HFFc6 (cell line): Measurements from ENCODE around the gene GAS7. TPM values are rescaled to one million over a fixed set of nuclear protein-coding genes. Genes with fewer than 3 reads are reported as not detected.
A peak's percentile ranks its signal among the peaks of the same experiment; 100 is the strongest.

Experiments used
- DNase-seq: peaks from one replicate; pipeline ENCODE4 v3.0.0-alpha.2; 2018
- H3K27ac Mint-ChIP-seq: 2 replicates; pipeline ENCODE4 v1.8.0; 2020; ENCODE audit warnings: mild to moderate bottlenecking, mixed read lengths
- H3K27me3 Mint-ChIP-seq: 2 replicates; pipeline ENCODE4 v1.8.0; 2021; ENCODE audit warnings: mild to moderate bottlenecking, moderate library complexity, mixed read lengths; ENCODE audit not compliant: insufficient read depth
- H3K36me3 Mint-ChIP-seq: 2 replicates; pipeline ENCODE4 v1.8.0; 2021; ENCODE audit warnings: low read depth, mixed read lengths
- H3K4me1 Mint-ChIP-seq: 2 replicates; pipeline ENCODE4 v1.8.0; 2020; ENCODE audit warnings: low read depth, mixed read lengths
- H3K4me3 Mint-ChIP-seq: 2 replicates; pipeline ENCODE4 v1.8.0; 2020; ENCODE audit warnings: mild to moderate bottlenecking, moderate library complexity, mixed read lengths
- H3K9me3 Mint-ChIP-seq: 2 replicates; pipeline ENCODE4 v1.8.0; 2020; ENCODE audit warnings: mild to moderate bottlenecking, mixed read lengths
- CTCF ChIP-seq: fragments of 200-600 bp; sonication (generic); IDR thresholded peaks from 2 replicates; pipeline ENCODE4 v1.5.0; 2021; ENCODE audit warnings: antibody characterized with exemption, mild to moderate bottlenecking
- total RNA-seq, 6 experiments: library from RNA; stranded (reverse); fragmentation: NEBNext Ultra II Directional; extraction: Animal tissue kit (Norgen Biotek cat#: 25700); gene quantifications; 2 replicates in 1 of 6; 3 replicates in 5 of 6; pipeline ENCODE4 v1.2.3, GENCODE V29; 2021

GAS7 gene
- total RNA-seq, 6 experiments from 2014 or later: 1.4 to 7.4 (median 3.1) TPM

GRCh38 chr17:10135539-10136257 is 62.7 kb downstream of the GAS7 start:
- Mint-ChIP-seq H3K9me3 (no peaks in the 10 kb centered on the region), H3K4me1 (peaks cover 58% of the 10 kb centered on the region), H3K27me3 (no peaks in the 10 kb centered on the region), H3K4me3 (peak overlapping the region; percentile 78), H3K27ac (peak overlapping the region; percentile 87), H3K36me3 (no peaks in the 10 kb centered on the region)
- no peak for TF ChIP-seq CTCF
- peak; percentile 79 for DNase-seq

GRCh38 chr17:10130677-10131076 is 67.7 kb downstream of the GAS7 start:
- DNase-seq: peak; percentile 34
- TF ChIP-seq CTCF: no peak
- Mint-ChIP-seq H3K9me3 (no peaks in the 10 kb centered on the region), H3K36me3 (no peaks in the 10 kb centered on the region), H3K27ac (peak overlapping the region; percentile 73), H3K27me3 (no peaks in the 10 kb centered on the region; the same call in 1 of the 2 replicates), H3K4me1 (peaks cover 69% of the 10 kb centered on the region), H3K4me3 (peak overlapping the region; percentile 34)

GRCh38 chr17:10130263-10130662 is 68.1 kb downstream of the GAS7 start:
- no peak for DNase-seq
- Mint-ChIP-seq H3K36me3 (no peaks in the 10 kb centered on the region), H3K4me1 (peaks cover 68% of the 10 kb centered on the region)

GRCh38 chr17:10127819-10128425 is 70.5 kb downstream of the GAS7 start:
- Mint-ChIP-seq H3K4me3 (peak overlapping the region; percentile 81), H3K27me3 (no peaks in the 10 kb centered on the region; the same call in 1 of the 2 replicates), H3K27ac (peak overlapping the region; percentile 96), H3K9me3 (no peaks in the 10 kb centered on the region), H3K4me1 (peaks cover 64% of the 10 kb centered on the region), H3K36me3 (no peaks in the 10 kb centered on the region)
- DNase-seq: peak; percentile 88
- no peak for TF ChIP-seq CTCF

More at GRCh38 chr17:10130263-10130662, 68.1 kb downstream of the GAS7 start:
- TF ChIP-seq CTCF: no peak
- no peaks in the 10 kb centered on the region; the same call in 1 of the 2 replicates for H3K27me3 Mint-ChIP-seq
- no peaks in the 10 kb centered on the region for H3K9me3 Mint-ChIP-seq
- H3K27ac Mint-ChIP-seq: peak overlapping the region; percentile 73
- H3K4me3 Mint-ChIP-seq: peak overlapping the region; percentile 34

- peak; percentile 48 for DNase-seq
- Mint-ChIP-seq H3K4me1 (peaks cover 59% of the 10 kb centered on the region), H3K27ac (peak overlapping the region; percentile 96), H3K4me3 (peak overlapping the region; percentile 81), H3K27me3 (no peaks in the 10 kb centered on the region; the same call in 1 of the 2 replicates), H3K9me3 (no peaks in the 10 kb centered on the region), H3K36me3 (no peaks in the 10 kb centered on the region)
- TF ChIP-seq CTCF: no peak
These were observed 71.5 kb downstream of the GAS7 start for GRCh38 chr17:10126616-10127501.
